K562 (cell line): Measurements from ENCODE around the gene SPHK1. TPM values are rescaled to one million over a fixed set of nuclear protein-coding genes. Genes with fewer than 3 reads are reported as not detected.
A peak's percentile ranks its signal among the peaks of the same experiment; 100 is the strongest.

Experiments
- ARID3A ChIP-seq: IDR thresholded peaks from 2 replicates; pipeline ENCODE4 v1.6.1; 2012; ENCODE audit warnings: low read depth, low read length, improper control_type of control experiment, borderline replicate concordance
- ATF7 ChIP-seq: fragments of 450-650 bp; IDR thresholded peaks from 2 replicates; pipeline ENCODE4 v1.7.1; 2014; ENCODE audit warnings: mild to moderate bottlenecking, moderate library complexity
- C11orf30 ChIP-seq: fragments of 450-650 bp; IDR thresholded peaks from 2 replicates; pipeline ENCODE4 v1.6.1; 2016; ENCODE audit warnings: low read depth, mild to moderate bottlenecking
- COPS2 ChIP-seq: fragments of 450-650 bp; conservative IDR thresholded peaks from 2 replicates; pipeline ENCODE4 v1.6.1; 2016; ENCODE audit warnings: mild to moderate bottlenecking, moderate library complexity
- CREBBP ChIP-seq: IDR thresholded peaks from one replicate; pipeline ENCODE4 v1.6.1; 2012; ENCODE audit warnings: low read depth, mild to moderate bottlenecking, control low read depth, inconsistent platforms, low read length
- E2F4 ChIP-seq: sonication (generic); formaldehyde crosslinking; IDR thresholded peaks from 2 replicates; pipeline ENCODE4 v1.8.0; 2022; ENCODE audit warnings: mild to moderate bottlenecking, low read depth, missing genetic modification reagents
- ETV5 ChIP-seq: sonication (generic); formaldehyde crosslinking; IDR thresholded peaks from 2 replicates; pipeline ENCODE4 v1.4.0; 2020; ENCODE audit warnings: low read depth, mild to moderate bottlenecking, missing genetic modification reagents
- FOXJ3 ChIP-seq: sonication (generic); formaldehyde crosslinking; IDR thresholded peaks from 2 replicates; pipeline ENCODE4 v1.4.0; 2020; ENCODE audit warnings: mild to moderate bottlenecking, missing genetic modification reagents
- GTF2A2 ChIP-seq: IDR thresholded peaks from 2 replicates; pipeline ENCODE4 v1.6.1; 2016; ENCODE audit warnings: mild to moderate bottlenecking, missing genetic modification characterization, missing compliant biosample characterization
- HDAC2 ChIP-seq: fragments of 450-650 bp; IDR thresholded peaks from 2 replicates; pipeline ENCODE4 v1.6.1; 2016; ENCODE audit warnings: mild to moderate bottlenecking
- KDM1A ChIP-seq, 2 experiments: fragments of 450-650 bp; IDR thresholded peaks; 2 replicates each; pipeline ENCODE4 v1.6.1; 2016; ENCODE audit warnings: mild to moderate bottlenecking in 2 of 2
- MLLT1 ChIP-seq, 2 experiments: fragments of 450-650 bp; IDR thresholded peaks; 2 replicates each; pipeline ENCODE4 v1.6.1; 2016
- NR2C2 ChIP-seq, 2 experiments: fragments of 200-800 bp in 1 of 2; sonication (Bioruptor generic) in 1 of 2; sonication (generic) in 1 of 2; formaldehyde crosslinking in 1 of 2; IDR thresholded peaks; 2 replicates each; pipeline versions ENCODE4 v1.6.1 to v1.8.0; 2016 to 2022; ENCODE audit warnings: mild to moderate bottlenecking in 1 of 2, missing compliant biosample characterization in 1 of 2, missing genetic modification characterization in 1 of 2, missing genetic modification reagents in 1 of 2
- NR4A1 ChIP-seq, 2 experiments: fragments of 250-450 bp in 1 of 2; fragments of 450-650 bp in 1 of 2; sonication (Bioruptor Pico) in 1 of 2; IDR thresholded peaks; 2 replicates each; pipeline versions ENCODE4 v1.4.0 to v1.6.1; 2016 to 2020; ENCODE audit warnings: mild to moderate bottlenecking in 2 of 2, missing compliant biosample characterization in 1 of 2, missing genetic modification characterization in 1 of 2, moderate library complexity in 1 of 2
- RBFOX2 ChIP-seq: fragments of 200-400 bp; formaldehyde crosslinking; IDR thresholded peaks from 2 replicates; pipeline ENCODE4 v1.6.1; 2017; ENCODE audit warnings: low read depth, mild to moderate bottlenecking, low read length, moderate library complexity
- RBM14 ChIP-seq: fragments of 200-400 bp; formaldehyde crosslinking; IDR thresholded peaks from 2 replicates; pipeline ENCODE4 v1.6.1; 2018; ENCODE audit warnings: low read depth, mild to moderate bottlenecking, low read length, moderate library complexity, borderline replicate concordance; ENCODE audit not compliant: insufficient read depth
- SAFB2 ChIP-seq: fragments of 200-400 bp; formaldehyde crosslinking; IDR thresholded peaks from 2 replicates; pipeline ENCODE4 v1.6.1; 2018; ENCODE audit warnings: borderline replicate concordance, low read length, low read depth, moderate library complexity; ENCODE audit not compliant: severe bottlenecking
- SMARCE1 ChIP-seq: fragments of 450-650 bp; IDR thresholded peaks from 2 replicates; pipeline ENCODE4 v1.7.1; 2016; ENCODE audit warnings: mild to moderate bottlenecking
- STAT5B ChIP-seq: fragments of 250-450 bp; sonication (Bioruptor Pico); IDR thresholded peaks from 2 replicates; pipeline ENCODE4 v1.8.0; 2021; ENCODE audit warnings: mild to moderate bottlenecking, inconsistent platforms
- YBX1 ChIP-seq: fragments of 450-650 bp; IDR thresholded peaks from 2 replicates; pipeline ENCODE4 v1.7.1; 2016; ENCODE audit warnings: mild to moderate bottlenecking
- ZBTB7A ChIP-seq: IDR thresholded peaks from 2 replicates; pipeline ENCODE4 v1.6.1; 2011; ENCODE audit warnings: low read depth, mild to moderate bottlenecking, low read length, moderate library complexity, borderline replicate concordance; ENCODE audit not compliant: control insufficient read depth
- ZFP36 ChIP-seq: fragments of 150-350 bp; IDR thresholded peaks from 2 replicates; pipeline ENCODE4 v1.6.1; 2018; ENCODE audit warnings: low read length, low read depth; ENCODE audit not compliant: partially characterized antibody
- ZNF175 ChIP-seq: fragments of 200-800 bp; sonication (Bioruptor generic); IDR thresholded peaks from 2 replicates; pipeline ENCODE4 v1.6.1; 2016; ENCODE audit warnings: low read depth, mild to moderate bottlenecking, missing genetic modification characterization, missing compliant biosample characterization
- ZNF354B ChIP-seq: fragments of 250-450 bp; sonication (Bioruptor Pico); IDR thresholded peaks from 2 replicates; pipeline ENCODE4 v1.4.0; 2020
- ZNF436 ChIP-seq: fragments of 250-450, 450-650 bp; sonication (Bioruptor Pico); formaldehyde crosslinking; IDR thresholded peaks from 2 replicates; pipeline ENCODE4 v1.7.0; 2020; ENCODE audit warnings: mild to moderate bottlenecking
- ZNF584 ChIP-seq: fragments of 200-800 bp; sonication (Bioruptor generic); IDR thresholded peaks from 2 replicates; pipeline ENCODE4 v1.6.1; 2016; ENCODE audit warnings: low read depth, mild to moderate bottlenecking, missing genetic modification characterization, missing compliant biosample characterization
- polyA plus RNA-seq, 8 experiments: library from polyadenylated mRNA; depleted of rRNA in 4 of 8; stranded (reverse) in 5 of 8; unstranded in 3 of 8; fragments of >200 nt; fragmentation: Nextera tagmentation in 2 of 8; fragmentation: Illumina TruSeq in 1 of 8; extraction: Ambion mirVana in 2 of 8; extraction: Trizol in 1 of 8; gene quantifications; 2 replicates each; pipeline versions ENCODE4 v1.2.1 to v1.2.3, GENCODE V29; 2011 to 2014; ENCODE audit warnings: inconsistent platforms in 1 of 8, missing spikeins in 1 of 8
- total RNA-seq, 7 experiments: library from RNA; depleted of rRNA in 6 of 7; stranded (reverse); fragments of >200 nt in 6 of 7; fragmentation: Illumina TruSeq in 2 of 7; extraction: Trizol in 2 of 7; gene quantifications; 2 replicates each; pipeline versions ENCODE4 v1.2.1 to v1.2.3, GENCODE V29; 2011 to 2021; ENCODE audit warnings: low replicate concordance in 1 of 7

SPHK1 gene
- total and polyA plus RNA-seq, 9 of the 15 experiments (the other 6 are each of a cell fraction or from before 2014, with no cell fraction given), result 0.21 to 60.3 (median 14.5) TPM

GRCh38 chr17:76354317-76354729, 30.1 kb upstream of the SPHK1 start (continued):
- TF ChIP-seq E2F4 (CRISPR knock-in tag) (no peak; the same call in 1 of the 2 replicates), ARID3A (no peak), RBM14 (no peak), SAFB2 (no peak), ZFP36 (no peak), FOXJ3 (no peak), STAT5B (CRISPR knock-in tag) (no peak), ZBTB7A (peak; percentile 21; the same call in 1 of the 2 replicates), ZNF436 (CRISPR knock-in tag) (no peak), NR4A1 (CRISPR knock-in tag; IDR thresholded peaks at IDR 0.05) (no peak), NR4A1 (tag; IDR thresholded peaks at IDR 0.05) (no peak), NR2C2 (CRISPR knock-in tag; IDR thresholded peaks at IDR 0.05) (no peak), NR2C2 (tag; IDR thresholded peaks at IDR 0.05) (no peak), C11orf30 (no peak), ZNF354B (CRISPR knock-in tag) (no peak), ATF7 (no peak), ZNF584 (CRISPR knock-in tag) (no peak), RBFOX2 (no peak), ETV5 (CRISPR knock-in tag) (0 out of 2 replicates have a peak, but pooled peaks have one; percentile 3), ZNF175 (CRISPR knock-in tag) (0 out of 2 replicates have a peak, but pooled peaks have one; percentile 10), GTF2A2 (no peak), CREBBP (no peak), HDAC2 (no peak), MLLT1 (IDR thresholded peaks at IDR 0.05) (peak in 1 of 2 experiments; percentile 72; a peak in 1 of 4 replicates), YBX1 (no peak), COPS2 (no peak), SMARCE1 (peak; percentile 10; the same call in 1 of the 2 replicates), KDM1A (IDR thresholded peaks at IDR 0.05) (no peak)
